SK-MEL-5 (cell line): Measurements from ENCODE around the gene ABLIM2. TPM values are rescaled to one million over a fixed set of nuclear protein-coding genes. Genes with fewer than 3 reads are reported as not detected.

Experiments used
- DNase-seq: peaks from one replicate; pipeline ENCODE4 v3.0.0-alpha.2; 2016; ENCODE audit warnings: low read depth, low spot score
- in situ Hi-C: cut with HindIII; loops from 2 replicates; pipeline ENCODE4 v1.10.0; 2016; ENCODE audit warnings: low sequenced_read_pairs, high pct_unique_total_duplicates, low pct_unique_long_range_greater_than_20kb
- total RNA-seq: library from RNA; depleted of rRNA; stranded (reverse); fragments of >200 nt; shearing (Covaris generic); gene quantifications from 2 replicates; pipeline ENCODE4 v1.2.3, GENCODE V29; 2014

ABLIM2 gene
- total RNA-seq, 1 experiment from 2014 or later = 0.29 TPM

- in situ Hi-C loops = no loop called here
- DNase-seq = no peak
Measured at GRCh38 chr4:8167291-8167690, 8.7 kb upstream of the ABLIM2 start.

GRCh38 chr4:8165374-8165896 is 6.8 kb upstream of the ABLIM2 start:
- in situ Hi-C loops = no loop called here
- DNase-seq = no peak

GRCh38 chr4:8164687-8165086 is 6.1 kb upstream of the ABLIM2 start:
- in situ Hi-C loops = no loop called here
- DNase-seq = no peak

- in situ Hi-C loops = no loop called here
- no peak for DNase-seq
Measured at GRCh38 chr4:8164194-8164565, 5.6 kb upstream of the ABLIM2 start.

GRCh38 chr4:8163436-8164193 is 5.0 kb upstream of the ABLIM2 start:
- in situ Hi-C loops = no loop called here

GRCh38 chr4:8163026-8163425 is 4.4 kb upstream of the ABLIM2 start:
- in situ Hi-C loops = no loop called here
- no peak for DNase-seq

More at GRCh38 chr4:8163436-8164193, 5.0 kb upstream of the ABLIM2 start:
- DNase-seq = no peak

GRCh38 chr4:8162625-8163024 is 4.0 kb upstream of the ABLIM2 start:
- no peak for DNase-seq
- in situ Hi-C loops = no loop called here

- no peak for DNase-seq
- in situ Hi-C loops = no loop called here
Measured at GRCh38 chr4:8160572-8160971, 2.0 kb upstream of the ABLIM2 start.

GRCh38 chr4:8160233-8160560 is 1.6 kb upstream of the ABLIM2 start:
- in situ Hi-C loops = no loop called here
- DNase-seq = no peak

GRCh38 chr4:8159537-8160232 is 1.1 kb upstream of the ABLIM2 start:
- in situ Hi-C loops = no loop called here
- no peak for DNase-seq

GRCh38 chr4:8157944-8158709 is 486 bp downstream of the ABLIM2 start:
- in situ Hi-C loops = no loop called here
- DNase-seq = no peak

- in situ Hi-C loops = no loop called here
- peak; percentile 11 for DNase-seq
Measured at GRCh38 chr4:8157496-8157895, 1.1 kb downstream of the ABLIM2 start.

GRCh38 chr4:8156617-8157016 is 2.0 kb downstream of the ABLIM2 start:
- in situ Hi-C loops = no loop called here
- no peak for DNase-seq

- in situ Hi-C loops = no loop called here
- no peak for DNase-seq
Measured at GRCh38 chr4:8155660-8156421, 2.8 kb downstream of the ABLIM2 start.

- no peak for DNase-seq
- in situ Hi-C loops = no loop called here
Measured at GRCh38 chr4:8155048-8155447, 3.6 kb downstream of the ABLIM2 start.

GRCh38 chr4:8153441-8153840 is 5.2 kb downstream of the ABLIM2 start:
- in situ Hi-C loops = no loop called here
- DNase-seq = no peak

GRCh38 chr4:8152865-8153257 is 5.8 kb downstream of the ABLIM2 start:
- DNase-seq = no peak
- in situ Hi-C loops = no loop called here
